Measurements from ENCODE around the gene IFNL3. TPM values are rescaled to one million over a fixed set of nuclear protein-coding genes. Genes with fewer than 3 reads are reported as not detected.
A peak's percentile ranks its signal among the peaks of the same experiment; 100 is the strongest.

IFNL3 gene
- total RNA-seq, 4 donors from 2014 or later, result not detected

GRCh38 chr19:39202998-39203355 lies 41.8 kb downstream of the IFNL3 start:
- no peak for DNase-seq
- H3K27me3 ChIP-seq, result peaks cover 0 to 9% of the 10 kb centered on the region in 2 donors
- H3K4me3 ChIP-seq, result no peak overlapping the region
- intact Hi-C loops (cut with DNase I; ENCODE audit: low total_unique reads), result no loop called here
- no peaks in the 10 kb centered on the region for H3K9me3 ChIP-seq
- no peak overlapping the region for H3K27ac ChIP-seq
- H3K4me1 ChIP-seq, result no peaks in the 10 kb centered on the region
- H3K36me3 ChIP-seq, result no peaks in the 10 kb centered on the region
- TF ChIP-seq POLR2A (IDR thresholded peaks at IDR 0.05) (no peak), CTCF (IDR thresholded peaks at IDR 0.05) (no peak)

GRCh38 chr19:39200803-39201115 lies 44.0 kb downstream of the IFNL3 start:
- Histone ChIP-seq H3K36me3 (no peaks in the 10 kb centered on the region), H3K9me3 (no peaks in the 10 kb centered on the region), H3K27me3 (peaks cover 0 to 16% of the 10 kb centered on the region in 2 donors), H3K27ac (no peak overlapping the region), H3K4me1 (no peaks in the 10 kb centered on the region), H3K4me3 (no peak overlapping the region)
- intact Hi-C loops (cut with DNase I; ENCODE audit: low total_unique reads), result no loop called here
- no peak for DNase-seq
- TF ChIP-seq POLR2A (IDR thresholded peaks at IDR 0.05), result no peak
- no peak for TF ChIP-seq CTCF (IDR thresholded peaks at IDR 0.05)

- TF ChIP-seq CTCF (IDR thresholded peaks at IDR 0.05) (no peak), POLR2A (IDR thresholded peaks at IDR 0.05) (no peak)
- no peak overlapping the region for H3K27ac ChIP-seq
- H3K4me1 ChIP-seq, result no peaks in the 10 kb centered on the region
- H3K36me3 ChIP-seq, result no peaks in the 10 kb centered on the region
- no peak for DNase-seq
- intact Hi-C loops (cut with DNase I; ENCODE audit: low total_unique reads), result no loop called here
- no peaks in the 10 kb centered on the region for H3K9me3 ChIP-seq
- H3K27me3 ChIP-seq, result peaks cover 0 to 16% of the 10 kb centered on the region in 2 donors
- H3K4me3 ChIP-seq, result no peak overlapping the region
Measured at GRCh38 chr19:39200066-39200802, 44.6 kb downstream of the IFNL3 start.

- TF ChIP-seq CTCF (IDR thresholded peaks at IDR 0.05), result no peak
- no peak for TF ChIP-seq POLR2A (IDR thresholded peaks at IDR 0.05)
- Histone ChIP-seq H3K36me3 (no peaks in the 10 kb centered on the region), H3K9me3 (no peaks in the 10 kb centered on the region), H3K4me3 (no peak overlapping the region), H3K27me3 (peaks cover 0 to 16% of the 10 kb centered on the region in 2 donors), H3K4me1 (no peaks in the 10 kb centered on the region), H3K27ac (no peak overlapping the region)
- intact Hi-C loops (cut with DNase I; ENCODE audit: low total_unique reads), result no loop called here
- peak; percentile 36 to 48 for DNase-seq
Measured at GRCh38 chr19:39199025-39199424, 45.8 kb downstream of the IFNL3 start.

GRCh38 chr19:39197808-39198207 lies 47.0 kb downstream of the IFNL3 start:
- intact Hi-C loops (cut with DNase I; ENCODE audit: low total_unique reads), result no loop called here
- no peaks in the 10 kb centered on the region for H3K4me1 ChIP-seq
- H3K36me3 ChIP-seq, result no peaks in the 10 kb centered on the region
- H3K27me3 ChIP-seq, result peaks cover 0 to 16% of the 10 kb centered on the region in 2 donors
- H3K9me3 ChIP-seq, result no peaks in the 10 kb centered on the region
- H3K4me3 ChIP-seq, result no peak overlapping the region
- no peak overlapping the region for H3K27ac ChIP-seq
- TF ChIP-seq CTCF (IDR thresholded peaks at IDR 0.05) (no peak), POLR2A (IDR thresholded peaks at IDR 0.05) (no peak)
- no peak for DNase-seq
